Naive thymus-derived CD4-positive, alpha-beta T cell (primary cell): ENCODE results near the gene SPTBN4. TPM values are rescaled to one million over a fixed set of nuclear protein-coding genes. Genes with fewer than 3 reads are reported as not detected.

Source experiments
- ATAC-seq: fragments of 150-1000 bp; cut with Tn5 transposase; 2 replicates; pipeline ENCODE4 v1.10.0; 2021; ENCODE audit warnings: mild to moderate bottlenecking, moderate library complexity
- CTCF ChIA-PET: fragments of 350-600 bp; sonication (Branson Sonifier 250); formaldehyde crosslinking; loops from one replicate; lab custom pipeline; 2021; ENCODE audit warnings: antibody characterized with exemption; lab: Charles Lee
- POLR2A ChIA-PET: fragments of 350-600 bp; sonication (Branson Sonifier 250); formaldehyde crosslinking; loops from one replicate; lab custom pipeline; 2021; ENCODE audit warnings: antibody characterized with exemption, inconsistent platforms; lab: Charles Lee
- DNase-seq, 9 donors: peaks; one replicate each; pipeline versions ENCODE4 v3.0.0 to v3.0.0-alpha.2; 2020 to 2022; ENCODE audit warnings: mixed read lengths in 1 of 9
- H3K27ac ChIP-seq: one replicate; pipeline ENCODE4 v1.7.0; 2013; ENCODE audit warnings: mild to moderate bottlenecking, low read depth, low read length, moderate library complexity
- H3K27me3 ChIP-seq, 2 donors: one replicate each; pipeline ENCODE4 v1.7.0; 2013; ENCODE audit warnings: low read length in 2 of 2, mild to moderate bottlenecking in 2 of 2, moderate library complexity in 2 of 2; ENCODE audit not compliant: control insufficient read depth in 2 of 2, insufficient read depth in 2 of 2
- H3K36me3 ChIP-seq, 3 experiments: 1 replicate in 2 of 3; 2 replicates in 1 of 3; pipeline ENCODE4 v1.7.0; 2013; ENCODE audit warnings: low read length in 3 of 3, mild to moderate bottlenecking in 3 of 3, moderate library complexity in 1 of 3; ENCODE audit not compliant: insufficient read depth in 3 of 3, control insufficient read depth in 2 of 3
- H3K4me1 ChIP-seq, 2 donors: one replicate each; pipeline ENCODE4 v1.7.0; 2013; ENCODE audit warnings: low read length in 2 of 2, mild to moderate bottlenecking in 2 of 2, moderate library complexity in 1 of 2; ENCODE audit not compliant: control insufficient read depth in 2 of 2, insufficient read depth in 2 of 2
- H3K4me3 ChIP-seq: 2 replicates; pipeline ENCODE4 v1.7.0; 2013; ENCODE audit warnings: mild to moderate bottlenecking, low read length
- H3K9me3 ChIP-seq, 3 experiments: 1 replicate in 2 of 3; 2 replicates in 1 of 3; pipeline ENCODE4 v1.7.0; 2013; ENCODE audit warnings: low read length in 3 of 3; ENCODE audit not compliant: control insufficient read depth in 2 of 3
- H3K27ac Mint-ChIP-seq, 9 donors: one replicate each; pipeline ENCODE4 v1.8.0; 2020 to 2022; ENCODE audit warnings: mixed read lengths in 9 of 9, mild to moderate bottlenecking in 8 of 9, moderate library complexity in 5 of 9, inconsistent platforms in 2 of 9
- H3K27me3 Mint-ChIP-seq, 5 donors: one replicate each; pipeline ENCODE4 v1.8.0; 2021 to 2022; ENCODE audit warnings: mixed read lengths in 5 of 5, mild to moderate bottlenecking in 1 of 5
- H3K36me3 Mint-ChIP-seq, 5 donors: one replicate each; pipeline ENCODE4 v1.8.0; 2020 to 2022; ENCODE audit warnings: mixed read lengths in 5 of 5, mild to moderate bottlenecking in 3 of 5, inconsistent platforms in 1 of 5
- H3K4me1 Mint-ChIP-seq, 7 donors: one replicate each; pipeline ENCODE4 v1.8.0; 2020 to 2022; ENCODE audit warnings: mixed read lengths in 7 of 7, mild to moderate bottlenecking in 3 of 7, inconsistent platforms in 1 of 7
- H3K4me3 Mint-ChIP-seq, 10 donors: one replicate each; pipeline ENCODE4 v1.8.0; 2020 to 2022; ENCODE audit warnings: mild to moderate bottlenecking in 10 of 10, mixed read lengths in 10 of 10, moderate library complexity in 6 of 10, inconsistent platforms in 2 of 10
- H3K9me3 Mint-ChIP-seq, 11 donors: one replicate each; pipeline ENCODE4 v1.8.0; 2020 to 2022; ENCODE audit warnings: mixed read lengths in 11 of 11, mild to moderate bottlenecking in 4 of 11, inconsistent platforms in 1 of 11, moderate library complexity in 1 of 11
- intact Hi-C, 2 donors: fragments of 100-400 bp; cut with micrococcal nuclease; formaldehyde crosslinking; loops; one replicate each; pipeline ENCODE4 v1.15.1; 2023
- polyA plus RNA-seq, 2 donors: library from polyadenylated mRNA; unstranded; fragments of 300-500 nt; fragmentation: Illumina TruSeq; gene quantifications; one replicate each; pipeline ENCODE4 v1.2.3, GENCODE V29; 2021
- total RNA-seq, 6 experiments: library from RNA in 5 of 6; stranded (reverse) in 5 of 6; gene quantifications; 1 replicate in 5 of 6; 2 replicates in 1 of 6; pipeline ENCODE4 v1.2.3 and lab custom pipeline; 2021 to 2026

Gene SPTBN4
- total and polyA plus RNA-seq, 7 experiments from 2014 or later = 0.20 to 1.5 (median 0.66) TPM; not detected in 1

GRCh38 chr19:40571831-40572495 is 105.2 kb downstream of the SPTBN4 start:
- no peak overlapping the region for H3K4me3 Mint-ChIP-seq
- Histone ChIP-seq H3K9me3 (no peaks in the 10 kb centered on the region), H3K27me3 (no peaks in the 10 kb centered on the region), H3K27ac (no peak overlapping the region), H3K4me3 (no peak overlapping the region), H3K36me3 (peaks cover 0 to 4% (median 0%) of the 10 kb centered on the region in 3 experiments), H3K4me1 (peaks cover 9 to 19% of the 10 kb centered on the region in 2 donors)
- ChIA-PET POLR2A (interaction anchor here (0.5 to 2.2 kb wide), 6 partner anchors 9 to 1198 kb away, joined by 4 to 11 read pairs (median 6); partner anchors contain the start of gene HNRNPUL1), CTCF (interaction anchor here (0.7 kb wide), 1 partner anchor 38 kb away, joined by 3 read pairs; no protein-coding TSS in a partner anchor)
- peak overlapping the region in 3 of 9 donors; percentile 59 to 81 (median 80) for H3K27ac Mint-ChIP-seq
- no peaks in the 10 kb centered on the region for H3K36me3 Mint-ChIP-seq
- ATAC-seq = no peak
- peaks cover 1 to 33% (median 5%) of the 10 kb centered on the region in 5 donors for H3K27me3 Mint-ChIP-seq
- peaks cover 0 to 4% (median 0%) of the 10 kb centered on the region in 11 donors for H3K9me3 Mint-ChIP-seq
- intact Hi-C loops = loop anchor here in 1 of 2 donors (2.0 to 10.0 kb wide), 3 partner anchors 143 to 693 kb away; partner anchors contain the start of genes AKT2, COQ8B, HNRNPUL1 and ITPKC
- DNase-seq = no peak
- H3K4me1 Mint-ChIP-seq = peaks cover 12 to 34% (median 22%) of the 10 kb centered on the region in 7 donors

GRCh38 chr19:40575326-40575725 is 108.5 kb downstream of the SPTBN4 start:
- no peak for ATAC-seq
- intact Hi-C loops = loop anchor here in 1 of 2 donors (10.0 kb wide), 2 partner anchors 139 to 689 kb away; partner anchors contain the start of genes COQ8B, HNRNPUL1 and ITPKC
- no peak for DNase-seq
- H3K4me3 Mint-ChIP-seq = peak overlapping the region; percentile 25 to 94 (median 60)
- Histone ChIP-seq H3K27me3 (no peaks in the 10 kb centered on the region), H3K36me3 (peaks cover 0 to 16% (median 0%) of the 10 kb centered on the region in 3 experiments), H3K4me1 (peaks cover 17 to 30% of the 10 kb centered on the region in 2 donors), H3K27ac (peak overlapping the region; percentile 77), H3K4me3 (no peak overlapping the region), H3K9me3 (no peaks in the 10 kb centered on the region)
- peaks cover 0 to 4% (median 0%) of the 10 kb centered on the region in 11 donors for H3K9me3 Mint-ChIP-seq
- peaks cover 20 to 32% (median 26%) of the 10 kb centered on the region in 7 donors for H3K4me1 Mint-ChIP-seq
- peak overlapping the region in 7 of 9 donors; percentile 43 to 84 (median 77) for H3K27ac Mint-ChIP-seq
- H3K27me3 Mint-ChIP-seq = peaks cover 0 to 3% (median 0%) of the 10 kb centered on the region in 5 donors
- POLR2A ChIA-PET = interaction anchor here (0.6 to 1.5 kb wide), 4 partner anchors 29 to 989 kb away, joined by 3 to 5 read pairs (median 4); no protein-coding TSS in a partner anchor
- CTCF ChIA-PET = no interaction called here
- peaks cover 0 to 10% (median 4%) of the 10 kb centered on the region in 5 donors for H3K36me3 Mint-ChIP-seq

- H3K36me3 ChIP-seq = peaks cover 0 to 25% (median 7%) of the 10 kb centered on the region in 3 experiments
- H3K4me1 Mint-ChIP-seq = peaks cover 17 to 26% (median 21%) of the 10 kb centered on the region in 7 donors
- ChIA-PET POLR2A (interaction anchor here (0.6 to 1.5 kb wide), 3 partner anchors 29 to 988 kb away, joined by 3 to 5 read pairs (median 3); no protein-coding TSS in a partner anchor), CTCF (interaction anchor here (0.7 kb wide), 1 partner anchor 60 kb away, joined by 4 read pairs; no protein-coding TSS in a partner anchor)
- peaks cover 0 to 14% (median 8%) of the 10 kb centered on the region in 5 donors for H3K36me3 Mint-ChIP-seq
- DNase-seq (peak in 3 of 9 donors; percentile 38 to 49 (median 45)), ATAC-seq (peak; percentile 19)
- H3K4me1 ChIP-seq = peaks cover 14 to 24% of the 10 kb centered on the region in 2 donors
- intact Hi-C loops = loop anchor here (1.0 to 10.0 kb wide), 9 partner anchors 22 to 821 kb away; partner anchors contain the start of genes BCKDHA (in 1 of the 2), COQ8B (in 1 of the 2), EXOSC5 (in 1 of the 2) and HNRNPUL1 (in 1 of the 2)
- no peaks in the 10 kb centered on the region for H3K9me3 Mint-ChIP-seq
- H3K4me3 ChIP-seq = peak overlapping the region; percentile 84
- no peaks in the 10 kb centered on the region for H3K9me3 ChIP-seq
- H3K4me3 Mint-ChIP-seq = peak overlapping the region; percentile 80 to 96 (median 89)
- peak overlapping the region; percentile 79 to 94 (median 87) for H3K27ac Mint-ChIP-seq
- no peaks in the 10 kb centered on the region for H3K27me3 ChIP-seq
- peak overlapping the region; percentile 77 for H3K27ac ChIP-seq
- H3K27me3 Mint-ChIP-seq = no peaks in the 10 kb centered on the region
These were observed 109.4 kb downstream of the SPTBN4 start for GRCh38 chr19:40576151-40576584.

GRCh38 chr19:40576585-40577451 is 110.0 kb downstream of the SPTBN4 start, which contains the start of gene SHKBP1:
Gene SHKBP1 (plus strand): TSS chr19:40576873. CDS start chr19:40576900, 27 bp downstream.
- POLR2A ChIA-PET = interaction anchor here (0.5 kb wide), 1 partner anchor 599 kb away, joined by 3 read pairs; no protein-coding TSS in a partner anchor
- Histone ChIP-seq H3K4me3 (peak within 1 kb of the TSS; percentile 84), H3K36me3 (peaks cover 0 to 31% (median 12%) of the 10 kb centered on the region in 3 experiments), H3K27me3 (no peaks in the 10 kb centered on the region), H3K4me1 (peaks cover 14 to 22% of the 10 kb centered on the region in 2 donors), H3K9me3 (no peaks in the 10 kb centered on the region), H3K27ac (peak within 1 kb of the TSS; percentile 77)
- Mint-ChIP-seq H3K36me3 (peaks cover 0 to 20% (median 8%) of the 10 kb centered on the region in 5 donors), H3K4me3 (peak within 1 kb of the TSS; percentile 80 to 96 (median 90)), H3K9me3 (no peaks in the 10 kb centered on the region), H3K4me1 (peaks cover 16 to 26% (median 20%) of the 10 kb centered on the region in 7 donors), H3K27ac (peak within 1 kb of the TSS; percentile 79 to 96 (median 87)), H3K27me3 (no peaks in the 10 kb centered on the region)
- peak; percentile 97 for ATAC-seq
- CTCF ChIA-PET = interaction anchor here (0.7 kb wide), 1 partner anchor 60 kb away, joined by 4 read pairs; no protein-coding TSS in a partner anchor
- DNase-seq = peak; percentile 84 to 93 (median 92)
- intact Hi-C loops = loop anchor here (1.0 to 10.0 kb wide), 9 partner anchors 21 to 820 kb away; partner anchors contain the start of genes BCKDHA (in 1 of the 2), COQ8B (in 1 of the 2), EXOSC5 (in 1 of the 2) and HNRNPUL1 (in 1 of the 2)

GRCh38 chr19:40578442-40578908 is 111.7 kb downstream of the SPTBN4 start:
- Mint-ChIP-seq H3K27me3 (no peaks in the 10 kb centered on the region), H3K4me1 (peaks cover 16 to 26% (median 23%) of the 10 kb centered on the region in 7 donors), H3K9me3 (no peaks in the 10 kb centered on the region), H3K36me3 (peaks cover 5 to 26% (median 12%) of the 10 kb centered on the region in 5 donors), H3K4me3 (peak overlapping the region; percentile 57 to 96 (median 88)), H3K27ac (peak overlapping the region in 4 of 9 donors; percentile 32 to 87 (median 70))
- peak in 1 of 9 donors; percentile 24 for DNase-seq
- H3K4me1 ChIP-seq = peaks cover 14 to 22% of the 10 kb centered on the region in 2 donors
- H3K4me3 ChIP-seq = no peak overlapping the region
- no peaks in the 10 kb centered on the region for H3K27me3 ChIP-seq
- H3K9me3 ChIP-seq = no peaks in the 10 kb centered on the region
- ChIA-PET CTCF (interaction anchor here (0.7 kb wide), 1 partner anchor 27 kb away, joined by 3 read pairs; no protein-coding TSS in a partner anchor), POLR2A (interaction anchor here (0.5 to 1.6 kb wide), 6 partner anchors 8 to 1543 kb away, joined by 3 to 9 read pairs (median 3); no protein-coding TSS in a partner anchor)
- intact Hi-C loops = loop anchor here in 1 of 2 donors (10.0 kb wide), 2 partner anchors 136 to 686 kb away; partner anchors contain the start of genes COQ8B, HNRNPUL1 and ITPKC
- H3K36me3 ChIP-seq = peaks cover 0 to 48% (median 16%) of the 10 kb centered on the region in 3 experiments
- H3K27ac ChIP-seq = no peak overlapping the region
- ATAC-seq = peak; percentile 26
